ENCODE results near the gene GLP1R.

DNA sequence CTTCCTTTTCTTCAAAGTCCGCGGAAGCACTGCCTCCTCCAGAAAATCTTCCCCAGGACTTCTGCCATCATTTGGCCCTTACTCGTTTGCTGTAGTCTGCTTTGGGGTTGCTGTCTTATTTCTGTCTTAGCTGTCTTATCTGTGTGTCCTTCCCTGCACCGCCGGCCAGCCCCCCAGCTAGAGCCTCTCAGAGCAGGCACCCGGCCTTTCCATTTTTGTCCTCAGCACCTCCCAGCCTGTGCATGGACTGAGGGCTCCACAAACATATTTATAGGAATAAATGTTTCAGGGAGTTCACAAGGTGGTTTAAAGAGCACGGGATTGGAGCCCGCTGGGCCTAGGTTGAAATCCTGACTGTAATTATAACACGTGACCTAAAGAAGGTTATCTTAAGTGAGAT, 8.1 kb downstream of the GLP1R start:
- TF ChIP-seq, protein P1, sequence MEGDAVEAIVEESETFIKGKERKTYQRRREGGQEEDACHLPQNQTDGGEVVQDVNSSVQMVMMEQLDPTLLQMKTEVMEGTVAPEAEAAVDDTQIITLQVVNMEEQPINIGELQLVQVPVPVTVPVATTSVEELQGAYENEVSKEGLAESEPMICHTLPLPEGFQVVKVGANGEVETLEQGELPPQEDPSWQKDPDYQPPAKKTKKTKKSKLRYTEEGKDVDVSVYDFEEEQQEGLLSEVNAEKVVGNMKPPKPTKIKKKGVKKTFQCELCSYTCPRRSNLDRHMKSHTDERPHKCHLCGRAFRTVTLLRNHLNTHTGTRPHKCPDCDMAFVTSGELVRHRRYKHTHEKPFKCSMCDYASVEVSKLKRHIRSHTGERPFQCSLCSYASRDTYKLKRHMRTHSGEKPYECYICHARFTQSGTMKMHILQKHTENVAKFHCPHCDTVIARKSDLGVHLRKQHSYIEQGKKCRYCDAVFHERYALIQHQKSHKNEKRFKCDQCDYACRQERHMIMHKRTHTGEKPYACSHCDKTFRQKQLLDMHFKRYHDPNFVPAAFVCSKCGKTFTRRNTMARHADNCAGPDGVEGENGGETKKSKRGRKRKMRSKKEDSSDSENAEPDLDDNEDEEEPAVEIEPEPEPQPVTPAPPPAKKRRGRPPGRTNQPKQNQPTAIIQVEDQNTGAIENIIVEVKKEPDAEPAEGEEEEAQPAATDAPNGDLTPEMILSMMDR (optimal IDR thresholded peaks at IDR 0.05 in 1 of 3, IDR thresholded peaks at IDR 0.05 in 1 of 3, conservative IDR thresholded peaks at IDR 0.05 in 1 of 3; ENCODE audit: extremely low read depth in 1 of 3, insufficient read depth in 2 of 3, low read length in 3 of 3), result no peak
- TF ChIP-seq EZH2 (IDR thresholded peaks at IDR 0.05; ENCODE audit: low read length), result no peak

Measured in keratinocyte (primary cell).